Loucy (cell line): ENCODE measurements around the gene FER.

Source experiments
- CTCF ChIP-seq: fragments of 200-600 bp; sonication (generic); conservative IDR thresholded peaks from 2 replicates; pipeline ENCODE4 v1.5.1; 2014; ENCODE audit warnings: mild to moderate bottlenecking, antibody characterized with exemption, low read length
- EZH2phosphoT487 ChIP-seq: fragments of 200-600 bp; IDR thresholded peaks from 2 replicates; pipeline ENCODE4 v1.6.1; 2018; ENCODE audit warnings: antibody characterized with exemption, mild to moderate bottlenecking, moderate library complexity, borderline replicate concordance

- TF ChIP-seq CTCF = no peak
- TF ChIP-seq EZH2phosphoT487 = no peak
Measured at GRCh38 chr5:109053995-109054417, 306.3 kb downstream of the FER start.
